ENCODE data around the gene SLC35F3. TPM values are rescaled to one million over a fixed set of nuclear protein-coding genes. Genes with fewer than 3 reads are reported as not detected.

SLC35F3 gene
- total RNA-seq, 4 donors from 2014 or later, result 0.82 TPM; not detected in 3

DNA sequence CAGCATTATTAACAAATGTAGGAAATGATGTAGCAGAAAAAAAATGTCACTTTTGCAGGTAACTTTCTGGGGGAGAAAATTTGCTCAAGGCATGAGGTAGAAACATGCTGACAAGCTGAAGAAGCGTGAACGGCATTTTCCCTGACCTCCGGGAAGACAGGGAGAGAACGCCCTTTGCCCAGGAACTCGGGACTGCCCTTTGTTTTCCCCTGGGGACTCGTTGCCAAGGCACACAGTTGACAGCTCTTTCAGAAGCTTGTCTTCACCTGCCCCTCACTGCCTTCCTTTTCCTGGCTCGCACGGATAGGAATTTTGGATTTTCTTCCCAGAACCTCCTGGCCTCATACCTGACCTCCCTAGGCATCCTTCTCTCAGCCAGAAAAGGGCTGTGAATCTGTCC, 416.1 kb downstream of the SLC35F3 start:
- no peak overlapping the region for H3K27ac ChIP-seq

DNA sequence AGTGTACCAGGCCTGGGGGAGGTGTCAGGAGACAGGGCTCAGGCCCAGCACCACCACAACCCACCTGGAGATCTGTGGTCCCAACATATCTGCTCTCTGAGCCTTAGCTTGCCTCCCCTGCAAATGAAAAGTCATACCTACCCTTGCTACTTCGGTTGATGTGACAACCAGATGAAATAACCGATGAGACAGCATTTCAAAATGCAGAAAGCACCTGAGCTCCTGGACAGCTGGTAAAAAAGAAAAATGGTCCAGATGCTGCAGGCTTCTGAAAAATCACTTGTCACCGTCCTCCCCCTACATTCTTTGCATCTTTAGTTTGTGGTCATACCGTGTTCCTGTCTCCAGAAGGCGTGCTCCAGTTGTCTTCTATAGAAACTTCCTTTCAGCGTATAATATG, 416.8 kb downstream of the SLC35F3 start:
- Histone ChIP-seq H3K9me3 (no peaks in the 10 kb centered on the region), H3K27me3 (peaks cover 2 to 17% (median 7%) of the 10 kb centered on the region in 3 donors), H3K27ac (no peak overlapping the region), H3K4me1 (no peaks in the 10 kb centered on the region), H3K4me3 (no peak overlapping the region), H3K36me3 (no peaks in the 10 kb centered on the region)
- in situ Hi-C loops (cut with MboI; ENCODE audit: low sequenced_read_pairs in 4 of 4) (no loop called here), intact Hi-C loops (cut with DNase I; ENCODE audit: low total_unique reads) (no loop called here)
- TF ChIP-seq, protein P1, sequence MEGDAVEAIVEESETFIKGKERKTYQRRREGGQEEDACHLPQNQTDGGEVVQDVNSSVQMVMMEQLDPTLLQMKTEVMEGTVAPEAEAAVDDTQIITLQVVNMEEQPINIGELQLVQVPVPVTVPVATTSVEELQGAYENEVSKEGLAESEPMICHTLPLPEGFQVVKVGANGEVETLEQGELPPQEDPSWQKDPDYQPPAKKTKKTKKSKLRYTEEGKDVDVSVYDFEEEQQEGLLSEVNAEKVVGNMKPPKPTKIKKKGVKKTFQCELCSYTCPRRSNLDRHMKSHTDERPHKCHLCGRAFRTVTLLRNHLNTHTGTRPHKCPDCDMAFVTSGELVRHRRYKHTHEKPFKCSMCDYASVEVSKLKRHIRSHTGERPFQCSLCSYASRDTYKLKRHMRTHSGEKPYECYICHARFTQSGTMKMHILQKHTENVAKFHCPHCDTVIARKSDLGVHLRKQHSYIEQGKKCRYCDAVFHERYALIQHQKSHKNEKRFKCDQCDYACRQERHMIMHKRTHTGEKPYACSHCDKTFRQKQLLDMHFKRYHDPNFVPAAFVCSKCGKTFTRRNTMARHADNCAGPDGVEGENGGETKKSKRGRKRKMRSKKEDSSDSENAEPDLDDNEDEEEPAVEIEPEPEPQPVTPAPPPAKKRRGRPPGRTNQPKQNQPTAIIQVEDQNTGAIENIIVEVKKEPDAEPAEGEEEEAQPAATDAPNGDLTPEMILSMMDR (IDR thresholded peaks at IDR 0.05 in 4 of 5, conservative IDR thresholded peaks at IDR 0.05 in 1 of 5), result no peak
- TF ChIP-seq POLR2A (IDR thresholded peaks at IDR 0.05), result no peak
- no peak for ATAC-seq
- DNase-seq, result no peak

More for the DNA sequence above, 416.1 kb downstream of the SLC35F3 start:
- Histone ChIP-seq H3K9me3 (no peaks in the 10 kb centered on the region), H3K36me3 (no peaks in the 10 kb centered on the region), H3K4me3 (no peak overlapping the region), H3K27me3 (peaks cover 2 to 17% (median 7%) of the 10 kb centered on the region in 3 donors), H3K4me1 (no peaks in the 10 kb centered on the region)
- intact Hi-C loops (cut with DNase I; ENCODE audit: low total_unique reads) (no loop called here), in situ Hi-C loops (cut with MboI; ENCODE audit: low sequenced_read_pairs in 4 of 4) (no loop called here)
- TF ChIP-seq, protein P1 (IDR thresholded peaks at IDR 0.05 in 4 of 5, conservative IDR thresholded peaks at IDR 0.05 in 1 of 5), result no peak
- no peak for TF ChIP-seq POLR2A (IDR thresholded peaks at IDR 0.05)
- DNase-seq (no peak), ATAC-seq (no peak)

DNA sequence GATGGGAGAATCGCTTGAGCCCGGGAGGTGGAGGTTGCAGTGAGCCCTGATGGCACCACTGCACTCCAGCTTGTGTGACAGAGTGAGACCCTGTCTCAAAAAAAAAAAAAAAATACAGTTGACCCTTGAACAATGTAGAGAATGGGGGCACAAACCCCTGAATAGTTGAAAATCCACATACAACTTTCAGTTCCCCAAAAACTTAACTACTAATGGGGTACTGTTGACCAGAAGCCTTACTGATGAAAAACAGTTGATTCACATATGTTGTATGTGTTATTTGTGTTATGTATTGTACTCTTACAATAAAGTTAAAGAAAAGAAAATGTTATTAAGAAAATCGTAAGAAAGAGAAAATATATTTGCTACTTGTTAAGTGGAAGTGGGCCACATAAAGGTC, 417.6 kb downstream of the SLC35F3 start:
- no peaks in the 10 kb centered on the region for H3K36me3 ChIP-seq
- in situ Hi-C loops (cut with MboI; ENCODE audit: low sequenced_read_pairs in 4 of 4), result no loop called here
- no peaks in the 10 kb centered on the region for H3K4me1 ChIP-seq
- DNase-seq, result no peak
- H3K9me3 ChIP-seq, result no peaks in the 10 kb centered on the region
- H3K4me3 ChIP-seq, result no peak overlapping the region
- no peak for TF ChIP-seq POLR2A (IDR thresholded peaks at IDR 0.05)
- TF ChIP-seq, protein P1 (IDR thresholded peaks at IDR 0.05 in 4 of 5, conservative IDR thresholded peaks at IDR 0.05 in 1 of 5), result no peak
- no peak for ATAC-seq
- H3K27ac ChIP-seq, result no peak overlapping the region
- intact Hi-C loops (cut with DNase I; ENCODE audit: low total_unique reads), result no loop called here
- H3K27me3 ChIP-seq, result peaks cover 2 to 17% (median 7%) of the 10 kb centered on the region in 3 donors

DNA sequence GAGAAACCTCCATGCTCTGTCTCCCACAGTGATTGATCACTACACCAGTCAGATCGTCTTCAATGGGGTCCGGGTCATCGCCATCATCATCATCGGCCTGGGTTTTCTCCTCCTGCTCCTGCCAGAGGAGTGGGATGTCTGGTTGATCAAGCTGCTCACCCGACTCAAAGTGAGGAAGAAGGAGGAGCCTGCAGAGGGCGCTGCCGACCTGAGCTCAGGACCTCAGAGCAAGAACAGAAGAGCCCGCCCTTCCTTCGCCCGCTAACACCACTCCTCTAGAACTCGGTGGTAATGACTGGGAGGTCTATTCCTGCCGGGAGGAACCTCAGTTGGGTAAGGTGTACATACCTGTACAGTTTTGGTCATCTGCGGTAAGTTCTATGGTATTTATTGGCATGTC, 418.5 kb downstream of the SLC35F3 start:
- H3K9me3 ChIP-seq, result no peaks in the 10 kb centered on the region
- no peaks in the 10 kb centered on the region for H3K36me3 ChIP-seq
- TF ChIP-seq, protein P1 (IDR thresholded peaks at IDR 0.05 in 4 of 5, conservative IDR thresholded peaks at IDR 0.05 in 1 of 5), result no peak
- TF ChIP-seq POLR2A (IDR thresholded peaks at IDR 0.05), result no peak
- in situ Hi-C loops (cut with MboI; ENCODE audit: low sequenced_read_pairs in 4 of 4), result no loop called here
- no peak overlapping the region for H3K4me3 ChIP-seq
- H3K27me3 ChIP-seq, result peaks cover 2 to 17% (median 7%) of the 10 kb centered on the region in 3 donors
- ATAC-seq (no peak), DNase-seq (no peak)
- H3K27ac ChIP-seq, result no peak overlapping the region
- intact Hi-C loops (cut with DNase I; ENCODE audit: low total_unique reads), result no loop called here
- no peaks in the 10 kb centered on the region for H3K4me1 ChIP-seq

DNA sequence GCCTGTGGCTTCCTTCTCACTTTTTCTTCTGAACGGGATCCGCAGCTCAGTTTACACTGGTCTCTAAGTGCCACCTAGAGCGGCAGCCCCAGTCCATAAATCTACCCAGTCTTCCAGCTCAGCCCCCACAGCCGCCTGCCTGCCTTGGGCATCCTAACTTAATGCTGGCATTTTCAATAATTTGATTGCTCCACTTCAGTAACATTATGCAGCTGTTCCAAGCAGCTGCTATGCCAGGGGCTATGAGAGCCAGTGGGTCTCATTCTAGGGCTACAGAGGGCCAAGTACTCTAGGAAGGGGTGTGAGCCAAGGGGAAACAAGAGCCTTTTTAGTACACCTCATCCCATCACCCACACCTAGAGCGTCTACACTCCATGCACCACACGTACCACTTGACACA, 420.3 kb downstream of the SLC35F3 start:
- H3K36me3 ChIP-seq, result no peaks in the 10 kb centered on the region
- H3K4me1 ChIP-seq, result no peaks in the 10 kb centered on the region
- intact Hi-C loops (cut with DNase I; ENCODE audit: low total_unique reads), result no loop called here
- TF ChIP-seq, protein P1 (IDR thresholded peaks at IDR 0.05 in 4 of 5, conservative IDR thresholded peaks at IDR 0.05 in 1 of 5), result no peak
- TF ChIP-seq POLR2A (IDR thresholded peaks at IDR 0.05), result no peak
- H3K27ac ChIP-seq, result no peak overlapping the region
- in situ Hi-C loops (cut with MboI; ENCODE audit: low sequenced_read_pairs in 4 of 4), result no loop called here
- DNase-seq (no peak), ATAC-seq (no peak)
- peaks cover 2 to 17% (median 7%) of the 10 kb centered on the region in 3 donors for H3K27me3 ChIP-seq
- no peaks in the 10 kb centered on the region for H3K9me3 ChIP-seq
- H3K4me3 ChIP-seq, result no peak overlapping the region
